RCC 7860 (cell line): ENCODE data around the gene GPC3.

Source experiments
- DNase-seq: peaks from one replicate; pipeline ENCODE4 v3.0.0-alpha.2; 2015; ENCODE audit warnings: low spot score
- FAIRE-seq: peaks from 2 replicates; lab custom pipeline; 2012; peaks lifted over from hg19 to GRCh38; lab: Jason Lieb, UNC

Gene GPC3

GRCh38 chrX:133579631-133580030 lies 405.8 kb downstream of the GPC3 start:
- FAIRE-seq (no peak), DNase-seq (no peak)

GRCh38 chrX:133576876-133577275 lies 408.5 kb downstream of the GPC3 start:
- FAIRE-seq (no peak), DNase-seq (no peak)

- FAIRE-seq (no peak), DNase-seq (no peak)
These were observed 409.8 kb downstream of the GPC3 start for GRCh38 chrX:133575501-133576136.

- FAIRE-seq: no peak
- DNase-seq: no peak
These were observed 410.7 kb downstream of the GPC3 start for GRCh38 chrX:133574716-133575115.

- peak; percentile 16 for DNase-seq
- no peak for FAIRE-seq
These were observed 414.8 kb downstream of the GPC3 start for GRCh38 chrX:133570549-133570948.

GRCh38 chrX:133569217-133569616 lies 416.2 kb downstream of the GPC3 start:
- DNase-seq (no peak), FAIRE-seq (no peak)

- FAIRE-seq: no peak
- no peak for DNase-seq
These were observed 417.3 kb downstream of the GPC3 start for GRCh38 chrX:133568109-133568508.

- no peak for DNase-seq
- FAIRE-seq: no peak
These were observed 418.5 kb downstream of the GPC3 start for GRCh38 chrX:133566876-133567275.

- DNase-seq (no peak), FAIRE-seq (no peak)
These were observed 421.7 kb downstream of the GPC3 start for GRCh38 chrX:133563705-133564104.

- no peak for DNase-seq
- FAIRE-seq: no peak
These were observed 424.1 kb downstream of the GPC3 start for GRCh38 chrX:133561251-133561650.

GRCh38 chrX:133559909-133560308 lies 425.5 kb downstream of the GPC3 start:
- FAIRE-seq (no peak), DNase-seq (no peak)

GRCh38 chrX:133555782-133556458 lies 429.5 kb downstream of the GPC3 start:
- DNase-seq (no peak), FAIRE-seq (no peak)

- DNase-seq (no peak), FAIRE-seq (no peak)
These were observed 434.5 kb downstream of the GPC3 start for GRCh38 chrX:133550665-133551485.

GRCh38 chrX:133549295-133549933 lies 436.0 kb downstream of the GPC3 start:
- no peak for FAIRE-seq
- no peak for DNase-seq

GRCh38 chrX:133546441-133546840 lies 439.0 kb downstream of the GPC3 start:
- DNase-seq (no peak), FAIRE-seq (no peak)

GRCh38 chrX:133544778-133545177 lies 440.6 kb downstream of the GPC3 start:
- FAIRE-seq (no peak), DNase-seq (no peak)

GRCh38 chrX:133544115-133544514 lies 441.3 kb downstream of the GPC3 start:
- DNase-seq (peak; percentile 85), FAIRE-seq (peak; percentile 64)

GRCh38 chrX:133543654-133544053 lies 441.7 kb downstream of the GPC3 start:
- no peak for DNase-seq
- no peak for FAIRE-seq

GRCh38 chrX:133542476-133542875 lies 442.9 kb downstream of the GPC3 start:
- DNase-seq: no peak
- no peak for FAIRE-seq

- DNase-seq (no peak), FAIRE-seq (no peak)
These were observed 444.4 kb downstream of the GPC3 start for GRCh38 chrX:133541021-133541420.

- FAIRE-seq: no peak
These were observed 447.2 kb downstream of the GPC3 start for GRCh38 chrX:133538148-133538547.

More at GRCh38 chrX:133538148-133538547, 447.2 kb downstream of the GPC3 start:
- no peak for DNase-seq
